GM19467 (cell line): ENCODE data around the gene NTNG1.
"Not testable (repeated sequence)": the region's sequence is repeated elsewhere in the genome, so short reads cannot be mapped to it uniquely, and the experiment has no call there.

Source experiments
- ATAC-seq: cut with Tn5 transposase; IDR thresholded peaks from one replicate; pipeline ENCODE4 v1.9.1; 2021; ENCODE audit warnings: mild to moderate bottlenecking, moderate library complexity; ENCODE audit not compliant: unreplicated experiment

Gene NTNG1

DNA sequence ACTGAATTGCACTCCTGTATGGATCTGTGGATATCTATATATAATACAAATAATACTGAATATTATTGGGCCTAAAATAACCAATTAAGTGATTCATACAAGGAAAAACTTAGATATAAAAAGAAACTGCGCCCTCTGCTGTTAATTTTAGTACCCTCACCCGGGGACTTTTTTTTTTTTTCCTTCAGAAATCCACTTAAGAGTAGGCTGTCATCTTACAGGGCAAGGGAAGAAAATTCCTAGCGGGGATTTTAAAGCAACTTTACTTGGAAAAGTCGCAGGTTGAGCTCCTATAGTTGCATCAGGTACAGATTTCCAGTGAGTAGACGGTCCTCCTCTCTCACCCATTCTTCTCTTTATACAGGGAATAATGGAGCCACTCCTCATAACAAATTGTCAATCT is 1.3 kb downstream of the NTNG1 start:
- ATAC-seq = no peak

DNA sequence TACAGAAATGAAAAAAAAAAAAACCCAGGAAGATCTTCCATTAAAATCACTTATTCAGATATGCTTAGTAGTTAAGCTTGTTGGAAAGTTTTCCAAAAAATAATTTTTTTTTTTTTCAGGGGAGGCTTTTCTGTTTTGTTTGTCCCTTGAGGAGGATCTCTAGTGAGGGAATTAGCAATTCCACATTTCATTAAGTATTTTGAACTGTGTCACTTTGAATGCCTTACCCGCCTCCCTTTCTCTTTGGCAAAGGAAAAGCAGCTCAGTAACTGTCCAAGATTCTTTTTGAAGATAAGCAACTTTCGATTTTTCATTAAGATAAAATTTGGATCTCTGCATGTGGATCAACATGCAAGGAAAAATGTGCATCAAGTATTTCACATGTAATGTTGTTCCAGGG is 1.8 kb downstream of the NTNG1 start:
- no peak for ATAC-seq

DNA sequence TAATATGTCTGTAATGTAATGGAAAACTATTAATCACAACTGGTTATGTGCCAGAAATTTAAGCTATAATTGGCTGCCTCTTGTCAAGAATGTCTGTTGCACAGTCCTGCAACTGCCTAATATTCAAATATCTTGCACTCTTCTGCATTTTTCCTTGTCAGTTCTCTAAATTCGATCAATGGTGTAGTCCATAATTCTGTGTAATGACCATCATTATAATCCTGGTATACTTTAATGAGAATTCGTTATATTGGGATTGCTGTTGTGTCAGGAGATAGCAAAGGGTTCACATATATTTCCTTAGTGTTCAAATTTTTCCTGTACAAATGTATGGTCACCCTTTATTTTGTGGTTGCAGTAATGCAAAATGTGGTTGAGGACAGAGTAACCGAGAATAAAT is 4.8 kb downstream of the NTNG1 start:
- ATAC-seq = no peak

DNA sequence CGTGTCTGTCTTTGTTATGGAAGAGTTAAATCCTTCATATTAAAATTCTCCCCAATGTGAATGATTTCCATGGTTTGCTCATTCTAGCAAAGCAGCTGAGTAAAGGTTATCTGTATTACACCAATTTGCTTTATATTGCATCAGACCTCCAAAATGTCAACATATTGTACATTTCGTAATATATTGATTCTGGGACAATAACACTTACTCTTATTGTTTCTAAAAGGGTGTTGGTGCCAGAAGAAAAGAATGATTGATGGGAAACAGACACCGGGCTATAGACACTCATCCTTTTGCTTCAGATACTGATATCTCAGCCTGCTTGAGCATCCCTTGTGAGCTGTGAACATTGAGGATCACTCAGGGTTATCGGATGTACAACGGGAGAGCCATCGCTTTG is 7.0 kb downstream of the NTNG1 start:
- ATAC-seq = no peak

DNA sequence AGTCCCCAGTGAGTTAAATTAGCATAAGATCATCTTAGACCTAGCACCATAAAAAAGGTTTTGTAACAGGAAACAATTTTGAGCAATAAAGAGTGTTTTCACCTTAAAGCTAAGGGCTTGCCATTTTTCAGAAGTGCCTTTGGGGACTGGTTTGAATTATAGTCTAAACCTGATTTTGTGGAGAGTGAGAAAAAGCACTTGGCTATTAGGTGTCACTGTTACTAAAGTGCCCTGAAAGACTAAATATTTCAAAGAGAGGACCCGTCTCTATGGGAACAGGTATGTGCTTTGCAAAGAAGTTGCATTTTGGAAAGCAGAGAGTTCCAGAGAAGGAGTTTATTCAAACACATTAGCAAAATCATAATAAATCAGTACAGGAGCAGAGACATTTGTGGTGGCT is 9.1 kb downstream of the NTNG1 start:
- ATAC-seq = no peak

DNA sequence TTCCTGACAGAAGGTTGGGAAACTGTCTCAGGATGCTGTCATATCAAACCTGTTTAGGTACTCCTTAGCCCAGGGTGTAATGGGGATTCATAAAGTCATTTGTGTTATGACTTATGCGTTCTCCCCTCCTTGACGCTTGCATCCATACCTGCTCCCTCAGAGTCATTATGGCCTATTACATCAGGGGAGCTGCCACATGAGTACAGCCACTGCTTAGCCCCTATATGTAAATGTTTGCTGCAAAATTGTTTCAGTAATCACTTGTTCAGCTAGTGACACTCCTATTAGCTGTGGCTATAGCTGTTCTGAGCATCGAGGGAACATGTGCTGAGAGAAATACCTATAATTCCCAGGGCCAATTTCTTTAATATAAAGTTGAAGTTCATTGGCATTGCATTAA is 10.5 kb downstream of the NTNG1 start:
- ATAC-seq = no peak

DNA sequence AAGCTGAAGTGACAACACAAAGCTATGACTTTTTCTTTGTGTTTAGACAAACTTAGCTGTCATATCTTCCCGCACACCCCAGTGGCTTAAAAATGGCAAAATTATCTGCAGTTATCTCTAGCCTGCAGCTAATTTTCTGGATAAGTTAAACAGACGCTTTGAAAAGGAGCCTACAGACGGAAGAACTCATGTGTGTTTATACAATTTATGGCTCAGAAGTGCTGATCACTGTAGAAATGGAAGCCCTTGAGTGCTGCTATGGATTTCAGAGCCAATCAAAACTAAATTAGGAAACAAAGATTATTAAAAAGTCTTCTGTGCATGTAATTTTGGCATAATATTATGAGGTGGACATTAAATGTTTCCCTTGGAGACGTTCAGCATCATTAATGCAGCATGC is 11.6 kb downstream of the NTNG1 start:
- ATAC-seq = no peak

DNA sequence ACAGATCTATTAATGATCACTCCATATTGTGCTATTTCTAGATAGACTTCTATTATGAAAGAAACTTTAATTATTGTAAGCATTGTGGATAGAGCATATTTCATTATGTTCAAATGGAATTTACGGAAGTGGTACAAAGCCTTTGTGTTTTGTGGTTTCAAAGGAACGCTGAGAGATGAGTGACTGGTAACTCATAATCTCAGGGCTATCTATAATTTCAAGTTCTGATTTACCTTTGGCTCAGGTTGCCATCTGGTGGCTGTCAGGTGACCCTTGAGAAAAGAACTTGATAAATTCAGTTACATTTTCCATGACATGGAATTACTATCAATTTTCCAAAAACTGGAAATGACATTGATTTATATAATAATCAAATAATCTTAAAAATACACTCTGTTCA is 12.2 kb downstream of the NTNG1 start:
- no peak for ATAC-seq

DNA sequence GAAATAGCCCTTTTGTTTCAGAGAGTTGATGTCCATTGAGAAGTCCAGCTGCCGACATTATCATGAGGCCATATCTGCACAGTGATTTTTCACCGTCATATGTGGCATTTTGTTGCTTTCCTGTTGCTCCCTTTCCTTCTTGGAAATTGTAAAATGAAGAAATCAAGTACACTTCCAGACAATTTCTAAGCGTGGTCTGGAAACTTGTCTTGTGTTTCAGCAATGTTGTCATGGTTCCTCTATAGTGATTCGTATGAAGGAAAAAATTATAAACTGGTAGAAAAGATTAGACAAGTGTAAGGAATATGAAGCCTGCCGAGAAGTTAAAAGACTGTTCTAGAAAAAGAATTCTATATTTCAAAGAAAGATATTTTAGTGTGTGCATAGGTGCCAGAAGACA is 17.7 kb downstream of the NTNG1 start:
- no peak for ATAC-seq

DNA sequence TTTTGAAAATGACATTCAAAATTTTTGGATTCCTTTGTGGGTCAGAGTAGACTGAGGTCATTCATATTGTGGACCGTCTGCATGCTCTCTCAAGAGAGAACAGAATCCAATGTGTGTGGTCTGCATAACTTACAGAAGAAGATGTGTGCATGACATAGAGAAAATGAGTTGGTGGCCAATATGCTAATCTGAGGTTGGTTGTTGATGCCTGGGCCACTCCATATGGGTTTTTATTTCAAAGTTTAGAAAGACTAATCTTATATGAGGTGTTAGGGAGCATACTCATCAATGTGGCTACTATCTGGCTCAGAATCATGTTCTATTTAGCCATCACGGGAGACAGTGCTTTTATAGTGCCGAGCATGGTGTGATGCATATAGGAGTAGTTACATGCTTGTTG is 18.2 kb downstream of the NTNG1 start:
- ATAC-seq = no peak

DNA sequence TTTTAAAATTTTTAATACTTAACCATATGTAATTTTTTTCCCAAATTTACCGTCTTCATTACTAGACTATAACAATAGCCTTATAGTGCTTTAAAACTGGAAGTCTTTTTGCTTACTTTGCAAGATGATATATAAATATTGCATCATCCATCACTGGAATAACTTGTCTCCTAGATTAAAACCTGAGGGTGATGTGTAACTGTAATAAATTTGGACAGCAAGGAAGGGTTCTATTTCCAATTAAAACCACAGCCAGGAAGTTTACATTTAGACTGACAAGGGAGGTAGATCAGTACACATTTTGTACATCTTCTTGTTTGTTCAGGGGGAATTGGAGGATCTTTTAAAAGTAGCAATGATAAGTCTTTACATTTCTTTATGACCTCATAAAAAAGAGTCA is 21.9 kb downstream of the NTNG1 start:
- no peak for ATAC-seq

DNA sequence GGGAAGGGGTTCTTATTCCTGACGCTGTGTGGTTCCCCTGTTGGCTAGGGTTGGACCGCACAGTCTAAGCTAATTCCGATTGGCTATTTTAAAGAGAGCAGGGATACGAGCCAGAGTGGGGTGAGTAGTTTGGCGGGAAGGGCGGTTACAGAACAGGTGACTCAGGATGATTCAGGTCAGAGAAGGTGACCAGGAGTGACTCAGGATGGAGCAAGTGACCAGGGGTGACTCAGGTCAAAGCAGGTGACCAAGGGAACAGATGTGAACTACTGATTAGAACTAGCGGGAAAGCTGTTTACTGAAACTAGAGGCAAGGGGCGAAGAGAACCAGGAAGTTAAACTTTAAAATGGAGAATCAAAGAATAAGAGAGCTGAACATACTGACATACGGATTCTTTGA is 24.1 kb downstream of the NTNG1 start:
- not testable (repeated sequence) for ATAC-seq

DNA sequence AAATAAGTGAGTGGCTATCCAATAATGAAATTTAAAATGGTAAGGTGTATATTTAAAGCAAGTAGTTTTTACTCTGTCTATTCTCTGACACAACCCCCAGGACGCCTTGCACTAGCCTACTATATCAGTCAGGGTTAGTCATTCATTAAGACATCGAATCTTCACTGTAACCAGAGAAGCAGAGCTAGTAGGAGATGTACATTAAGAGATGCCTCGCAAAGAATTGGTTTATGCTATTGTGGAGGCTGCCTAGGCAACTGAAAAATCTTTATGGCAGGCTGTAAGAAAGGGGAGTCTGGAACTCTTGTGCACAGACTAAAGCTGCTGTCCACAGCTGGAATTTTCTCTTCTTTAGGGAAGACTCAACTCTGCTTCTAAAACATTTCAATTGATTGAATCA is 28.8 kb downstream of the NTNG1 start:
- ATAC-seq = no peak

DNA sequence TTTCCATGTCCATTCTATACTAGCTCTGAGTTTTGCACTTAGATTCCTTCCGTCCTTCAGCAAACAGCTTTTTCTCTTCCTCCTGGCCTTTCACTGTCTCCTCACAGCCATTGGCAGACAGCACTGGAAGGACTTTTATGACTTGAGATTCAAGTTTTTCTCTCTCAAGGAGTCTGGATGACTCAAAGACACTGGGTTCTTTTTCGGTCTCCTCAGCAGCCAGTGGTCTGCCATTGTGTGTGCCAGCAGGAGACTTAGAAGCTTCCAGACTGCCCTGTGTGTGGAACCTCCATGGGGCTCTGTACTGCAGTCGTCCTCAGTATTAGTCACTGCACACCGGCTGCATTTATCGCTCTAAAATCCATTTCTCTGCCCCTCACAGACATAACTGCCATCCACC is 30.5 kb downstream of the NTNG1 start:
- no peak for ATAC-seq

DNA sequence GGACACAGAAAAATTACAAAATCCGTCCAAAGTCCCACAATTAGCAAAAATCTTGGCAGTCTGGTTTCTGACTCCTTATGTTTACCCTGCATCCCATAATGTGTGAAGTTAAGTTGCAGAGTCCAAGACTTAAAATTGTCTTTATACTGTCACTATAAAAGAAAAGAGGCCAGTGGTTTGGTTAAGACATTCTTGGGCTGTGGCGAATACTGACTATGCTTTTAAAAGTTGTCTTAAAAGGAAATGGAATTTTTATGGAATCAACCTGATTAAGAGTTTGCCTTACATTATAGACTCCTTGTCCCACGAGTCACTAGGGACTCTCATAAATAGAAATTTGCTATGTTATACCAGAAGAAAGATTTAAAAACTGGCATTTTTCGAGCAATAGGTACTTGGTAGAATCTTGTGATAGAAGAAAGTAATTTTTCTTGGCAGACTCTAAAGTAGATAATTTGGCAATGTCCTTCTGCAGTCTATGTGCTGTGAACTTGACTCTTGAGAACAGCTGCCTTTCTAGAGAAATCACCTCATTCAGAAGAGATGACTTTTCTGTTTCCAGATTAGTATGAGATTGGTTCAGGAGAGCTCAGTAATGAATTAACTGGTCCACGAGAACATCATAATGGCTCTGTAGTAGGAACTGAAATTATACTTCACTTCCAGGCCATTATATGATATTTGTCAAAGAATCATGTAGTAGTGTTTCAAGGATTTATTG is 31.8 kb downstream of the NTNG1 start:
- ATAC-seq = no peak

DNA sequence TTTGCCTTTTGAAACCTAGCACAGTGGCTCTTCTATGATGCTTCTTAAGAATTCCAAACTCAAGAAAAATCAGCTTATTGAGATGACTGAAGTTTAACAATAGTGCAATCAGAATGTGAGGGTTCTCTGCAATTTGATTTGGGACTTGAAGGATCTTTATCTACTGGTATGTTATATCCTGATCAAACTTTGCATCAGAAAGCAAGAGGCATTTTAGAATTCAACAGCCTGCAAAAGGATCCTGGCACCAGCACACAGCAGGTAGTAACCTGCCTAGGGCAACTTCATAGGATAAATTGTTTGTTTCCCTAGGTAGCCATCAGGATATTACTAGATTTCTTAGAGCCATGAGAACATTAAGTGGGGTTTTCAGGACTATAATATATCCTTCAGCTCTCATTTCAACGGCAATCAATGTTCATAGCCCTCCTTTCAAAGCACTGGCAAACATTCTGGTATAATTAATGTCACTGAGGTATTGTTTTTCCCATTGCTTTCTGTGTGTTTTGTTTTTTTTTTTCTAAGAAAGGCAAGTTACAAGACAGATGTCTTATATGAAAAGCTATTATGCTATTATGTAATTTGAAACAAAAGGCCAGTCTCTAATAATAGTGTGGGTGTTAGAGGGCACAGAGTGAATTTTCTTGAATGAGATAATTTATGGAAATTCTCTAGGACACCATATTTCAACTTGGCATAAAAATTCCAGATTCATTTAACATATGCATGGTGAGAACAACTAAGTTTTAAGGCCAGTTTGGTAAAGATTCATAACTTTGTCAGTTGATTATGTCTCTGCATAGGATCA is 34.5 kb downstream of the NTNG1 start:
- ATAC-seq = no peak

DNA sequence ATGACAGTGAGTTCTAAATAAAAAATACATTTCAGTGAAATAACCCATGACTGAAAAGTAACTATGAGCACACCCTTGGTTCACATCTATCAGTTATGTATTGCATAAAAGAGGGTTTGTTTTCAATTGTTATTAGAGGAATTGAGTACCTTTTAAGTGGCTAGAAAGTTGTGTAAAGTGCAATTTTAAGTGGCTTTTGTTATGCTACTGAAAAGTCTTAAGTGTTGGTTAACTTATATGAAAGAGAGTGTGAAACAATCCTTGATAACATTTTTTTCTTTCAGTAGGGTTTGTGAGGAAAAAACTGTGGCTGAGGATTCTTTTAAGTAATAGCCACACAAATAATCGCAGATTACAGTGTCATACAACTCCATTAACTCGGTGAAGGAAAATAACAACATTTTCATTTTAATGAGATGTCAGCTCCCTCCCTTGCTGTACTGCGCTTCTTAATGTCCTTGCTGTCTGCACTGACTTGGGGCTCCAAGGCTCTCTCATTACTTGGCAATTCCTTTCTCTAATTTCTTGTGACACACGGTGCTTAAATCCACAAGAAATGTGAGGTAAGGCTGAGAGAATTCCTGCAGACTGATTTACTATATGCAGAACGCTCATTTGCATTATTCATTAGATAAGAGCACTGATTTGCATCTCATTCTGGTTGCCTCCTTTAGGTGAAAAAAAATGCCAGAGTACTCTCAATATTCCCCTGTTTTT is 40.6 kb downstream of the NTNG1 start:
- ATAC-seq = no peak

DNA sequence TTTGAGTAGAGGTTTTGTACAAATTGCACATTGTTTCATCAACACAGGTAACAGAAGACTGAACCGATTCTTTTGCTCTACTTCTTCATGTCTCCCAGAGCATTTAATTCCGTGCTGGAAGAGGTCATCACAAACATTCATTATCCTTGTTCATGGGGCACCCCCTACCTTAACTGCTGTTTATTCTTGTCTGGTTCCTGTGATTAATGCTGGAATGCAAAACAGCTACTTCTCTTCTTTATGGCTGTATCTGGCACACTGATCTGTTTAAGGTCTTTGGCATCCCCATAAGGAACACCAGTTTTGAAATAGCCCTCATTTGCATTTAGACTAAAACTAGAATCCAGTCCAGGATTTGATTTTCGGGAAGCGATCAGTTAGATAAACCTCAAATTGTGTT is 42.2 kb downstream of the NTNG1 start:
- no peak for ATAC-seq

DNA sequence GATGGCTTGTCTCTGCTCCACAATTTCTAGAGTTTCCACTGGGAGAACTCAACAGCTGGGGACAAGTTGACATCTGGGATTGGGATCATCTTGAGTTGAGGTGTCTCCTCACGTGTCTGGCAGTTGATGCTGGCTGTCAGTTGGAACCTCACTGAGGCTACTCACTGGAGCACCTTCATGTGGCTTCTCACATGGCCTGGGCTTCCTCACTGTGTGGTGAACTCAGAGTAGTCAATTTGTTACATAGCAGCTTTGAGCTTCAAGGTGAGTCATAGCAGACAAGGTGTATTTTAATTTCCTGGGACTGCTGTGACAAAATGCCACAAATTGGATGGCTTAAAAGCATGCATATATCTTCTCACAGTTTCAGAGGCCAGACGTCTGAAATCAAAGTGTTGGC is 44.0 kb downstream of the NTNG1 start:
- no peak for ATAC-seq

DNA sequence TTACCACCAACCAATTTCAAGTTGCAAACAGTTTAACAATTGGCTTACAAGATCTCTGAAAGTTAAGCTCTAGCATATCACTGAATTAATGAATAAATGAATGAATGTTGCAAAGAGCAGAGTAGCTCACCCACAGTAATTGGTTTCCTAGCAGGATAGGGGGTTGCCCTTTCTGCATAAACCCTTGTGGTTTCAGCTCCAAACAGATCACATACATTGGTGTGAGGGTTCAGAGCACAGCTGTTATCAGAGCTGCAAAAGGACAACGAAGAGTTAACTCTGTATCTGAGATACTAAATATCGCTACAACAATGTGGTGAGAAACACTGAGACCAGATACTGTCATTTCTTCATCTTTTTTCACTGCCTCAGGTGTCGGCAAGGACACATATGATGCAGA is 46.6 kb downstream of the NTNG1 start:
- no peak for ATAC-seq

DNA sequence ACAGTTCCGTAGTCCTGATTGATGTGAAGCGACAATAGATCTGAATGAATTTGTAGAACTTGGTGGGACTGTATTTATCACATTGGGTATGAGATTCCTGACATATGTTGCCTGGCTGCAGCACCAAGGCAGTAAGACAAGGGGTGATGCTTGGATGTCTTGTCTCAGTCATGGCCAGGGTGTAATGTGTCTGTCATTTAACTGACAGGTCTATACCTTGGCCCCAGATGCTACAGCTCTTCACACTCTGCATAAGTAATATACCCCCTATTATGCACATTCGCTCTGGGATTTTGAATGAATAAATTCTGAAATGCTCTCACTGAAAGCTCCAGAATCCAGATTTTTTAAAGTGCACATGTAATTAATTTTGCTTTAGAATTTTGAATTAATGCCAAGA is 47.3 kb downstream of the NTNG1 start:
- ATAC-seq = no peak

DNA sequence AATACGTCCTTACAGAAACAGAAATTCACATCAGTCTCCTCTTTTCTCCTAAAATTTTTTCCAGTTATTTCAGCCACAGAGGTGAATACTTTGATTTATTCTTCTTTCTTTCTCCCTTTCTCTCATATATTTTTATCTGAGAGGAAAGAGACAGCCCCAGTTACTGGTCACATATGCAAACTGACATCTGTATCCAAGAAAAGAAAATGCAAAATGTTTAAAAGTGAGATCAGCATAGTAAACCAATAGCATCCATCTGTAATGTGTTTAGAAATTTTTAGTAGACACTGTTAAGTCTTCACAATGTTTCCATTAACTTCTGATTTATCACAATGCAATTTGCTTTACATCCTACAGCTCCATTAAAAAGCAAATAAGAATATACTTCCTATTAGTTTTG is 53.5 kb downstream of the NTNG1 start:
- no peak for ATAC-seq
